Ovary (tissue), 9 donors: ENCODE data around the gene TMEM132D. TPM values are rescaled to one million over a fixed set of nuclear protein-coding genes. Genes with fewer than 3 reads are reported as not detected.

Source experiments
- DNase-seq, 5 donors: peaks; one replicate each; pipeline ENCODE4 v3.0.0-alpha.2; 2019 to 2020
- H3K27ac ChIP-seq, 2 donors: fragments of 200-600 bp; one replicate each; pipeline versions ENCODE4 v1.5.1 to v1.8.0; 2019 to 2022
- H3K27me3 ChIP-seq: fragments of 200-600 bp; one replicate; pipeline ENCODE4 v1.8.0; 2022
- H3K36me3 ChIP-seq: fragments of 200-600 bp; sonication (generic); one replicate; pipeline ENCODE4 v1.5.1; 2019
- H3K4me1 ChIP-seq: one replicate; pipeline ENCODE4 v1.8.1; 2013; ENCODE audit warnings: mild to moderate bottlenecking, moderate library complexity; ENCODE audit not compliant: insufficient read depth
- H3K4me3 ChIP-seq: fragments of 200-600 bp; sonication (generic); one replicate; pipeline ENCODE4 v1.5.1; 2017
- H3K9me3 ChIP-seq, 2 donors: fragments of 200-600 bp in 1 of 2; sonication (generic) in 1 of 2; one replicate each; pipeline versions ENCODE4 v1.5.1 to v1.8.1; 2013 to 2019; ENCODE audit warnings: mild to moderate bottlenecking in 1 of 2, moderate library complexity in 1 of 2
- CTCF ChIP-seq, 3 donors: fragments of 450-650 bp in 2 of 3; fragments of 200-600 bp in 1 of 3; IDR thresholded peaks; one replicate each; pipeline versions ENCODE4 v1.5.1 to v1.8.0; 2016 to 2022; ENCODE audit warnings: antibody characterized with exemption in 3 of 3, mild to moderate bottlenecking in 1 of 3
- EP300 ChIP-seq: sonication (generic); formaldehyde crosslinking; IDR thresholded peaks from one replicate; pipeline ENCODE4 v1.6.1; 2017; ENCODE audit warnings: antibody characterized with exemption
- POLR2A ChIP-seq: fragments of 450-650 bp; IDR thresholded peaks from one replicate; pipeline ENCODE4 v1.6.1; 2017; ENCODE audit warnings: antibody characterized with exemption, mild to moderate bottlenecking, moderate library complexity
- WGBS, 3 donors: extraction: QIAGEN DNeasy Blood & Tissue Kit in 1 of 3; methylation state at CpG; one replicate each; pipeline versions ENCODE4 v1.1.5 to v1.1.7; 2013 to 2017; 5-methylcytosine and 5-hydroxymethylcytosine counted together
- intact Hi-C, 4 donors: fragments of 100-400 bp; cut with DNase I; formaldehyde crosslinking; loops; one replicate each; pipeline versions ENCODE4 v1.11.0 to v1.15.1; 2022 to 2023
- polyA plus RNA-seq, 2 donors: library from polyadenylated mRNA; stranded (reverse); fragments of 200-250 nt in 1 of 2; fragments of 350-450 nt in 1 of 2; fragmentation: Illumina TruSeq in 1 of 2; extraction: RNeasy Lipid Tissue Mini Kit (QIAGEN cat#74804) in 1 of 2; gene quantifications; one replicate each; pipeline ENCODE4 v1.2.3, GENCODE V29; 2013 to 2014
- total RNA-seq, 7 donors: library from RNA; depleted of rRNA in 2 of 7; stranded (reverse); fragments of >200 nt in 2 of 7; fragmentation: NEBNext Ultra II Directional in 3 of 7; extraction: Animal tissue kit (Norgen Biotek cat#: 25700) in 3 of 7; gene quantifications; one replicate each; pipeline versions ENCODE4 v1.1.0 to v1.2.4, GENCODE V29; 2016 to 2023
- donor health status: DM: no; HTN: no; CAD: no; lungs with moderate emphysema.
- donor health status: DM: no; HTN: no; CAD: no.
- donor health status: Bipolar disorder and iron deficiency.
- donor health status: DM: yes; HTN: yes; CAD: no.
- donor health status: DM: no; HTN: no; CAD: no.
- donor health status: DM: yes; HTN: yes; CAD: no.

Gene TMEM132D
- total and polyA plus RNA-seq, 9 donors: 0.04 TPM; not detected in 8

GRCh38 chr12:129704232-129704830 lies 199.5 kb downstream of the TMEM132D start:
- H3K27me3 ChIP-seq: no peaks in the 10 kb centered on the region
- TF ChIP-seq CTCF (IDR thresholded peaks at IDR 0.05): no peak
- TF ChIP-seq POLR2A: no peak
- TF ChIP-seq EP300: no peak
- intact Hi-C loops: no loop called here
- no peaks in the 10 kb centered on the region for H3K36me3 ChIP-seq
- H3K4me3 ChIP-seq: no peak overlapping the region
- no peak overlapping the region for H3K27ac ChIP-seq
- no peaks in the 10 kb centered on the region for H3K4me1 ChIP-seq
- no peak for DNase-seq
- 40 to 51% (median 44%) methylated on average over 11 of the region's 11 CpGs for WGBS, 3 donors
- H3K9me3 ChIP-seq: peaks cover 0 to 2% of the 10 kb centered on the region in 2 donors

DNA sequence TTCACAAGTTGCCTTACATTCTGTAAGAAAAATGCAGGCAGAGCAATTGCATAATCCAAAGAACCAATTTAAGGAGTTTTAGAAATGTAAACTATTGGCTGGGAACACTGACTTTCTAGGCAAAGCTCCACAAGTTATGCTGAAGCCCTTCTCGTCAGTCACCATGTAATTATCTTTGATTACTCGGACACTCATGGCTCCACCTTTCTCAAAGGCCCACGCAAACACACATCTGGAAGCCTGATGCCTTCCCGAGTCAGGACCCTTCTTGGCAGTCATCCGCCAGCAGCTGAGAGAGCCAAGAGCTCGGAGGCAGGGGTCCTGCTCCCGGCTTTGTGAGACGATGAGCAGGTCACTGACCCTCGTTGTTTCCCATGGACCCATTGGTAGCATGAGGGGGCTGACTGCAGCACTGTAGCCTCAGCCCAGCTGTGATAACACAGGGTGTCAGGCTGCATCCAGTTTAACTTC lies 202.2 kb downstream of the TMEM132D start:
- H3K27ac ChIP-seq: no peak overlapping the region

GRCh38 chr12:129700036-129700435 lies 203.8 kb downstream of the TMEM132D start:
- intact Hi-C loops: no loop called here
- WGBS, 3 donors: 91 to 92% (median 92%) methylated on average over 22 of the region's 22 CpGs

More for the DNA sequence above, 202.2 kb downstream of the TMEM132D start:
- Histone ChIP-seq H3K4me1 (no peaks in the 10 kb centered on the region), H3K9me3 (peaks cover 0 to 2% of the 10 kb centered on the region in 2 donors), H3K36me3 (no peaks in the 10 kb centered on the region), H3K4me3 (no peak overlapping the region), H3K27me3 (no peaks in the 10 kb centered on the region)
- 34 to 64% (median 59%) methylated on average over 9 of the region's 9 CpGs for WGBS, 3 donors
- intact Hi-C loops: no loop called here
- no peak for DNase-seq
- TF ChIP-seq CTCF (IDR thresholded peaks at IDR 0.05): no peak
- TF ChIP-seq POLR2A: no peak
- TF ChIP-seq EP300: no peak

GRCh38 chr12:129696926-129697325 lies 206.9 kb downstream of the TMEM132D start:
- no peak overlapping the region for H3K4me3 ChIP-seq
- no peak for TF ChIP-seq EP300
- TF ChIP-seq POLR2A: no peak
- TF ChIP-seq CTCF (IDR thresholded peaks at IDR 0.05): no peak
- H3K9me3 ChIP-seq: no peaks in the 10 kb centered on the region
- intact Hi-C loops: no loop called here
- H3K27me3 ChIP-seq: no peaks in the 10 kb centered on the region
- no peak for DNase-seq
- WGBS, 3 donors: 2 to 25% (median 12%) methylated on average over 11 of the region's 11 CpGs
- H3K27ac ChIP-seq: no peak overlapping the region
- H3K4me1 ChIP-seq: no peaks in the 10 kb centered on the region
- no peaks in the 10 kb centered on the region for H3K36me3 ChIP-seq

More at GRCh38 chr12:129700036-129700435, 203.8 kb downstream of the TMEM132D start:
- Histone ChIP-seq H3K4me3 (no peak overlapping the region), H3K9me3 (peaks cover 0 to 2% of the 10 kb centered on the region in 2 donors), H3K4me1 (no peaks in the 10 kb centered on the region), H3K27me3 (no peaks in the 10 kb centered on the region), H3K36me3 (no peaks in the 10 kb centered on the region), H3K27ac (no peak overlapping the region)
- no peak for TF ChIP-seq CTCF (IDR thresholded peaks at IDR 0.05)
- no peak for TF ChIP-seq EP300
- no peak for TF ChIP-seq POLR2A
- DNase-seq: no peak
